GM23338 (cell line): ENCODE data around the gene ANAPC13. TPM values are rescaled to one million over a fixed set of nuclear protein-coding genes. Genes with fewer than 3 reads are reported as not detected.

Experiments
- CREB1 ChIP-seq: fragments of 250-450 bp; sonication (Bioruptor Pico); IDR thresholded peaks from 2 replicates; pipeline ENCODE4 v1.5.0; 2020; ENCODE audit warnings: low read depth, mild to moderate bottlenecking, moderate library complexity
- CTCF ChIP-seq, 2 experiments: fragments of 200-600 bp in 1 of 2; sonication (generic) in 1 of 2; conservative IDR thresholded peaks; 2 replicates each; pipeline versions ENCODE4 v1.5.1 to v1.6.1; 2016 to 2017; ENCODE audit warnings: antibody characterized with exemption in 2 of 2, low read depth in 2 of 2, mild to moderate bottlenecking in 2 of 2, moderate library complexity in 1 of 2
- ETS1 ChIP-seq: IDR thresholded peaks from 2 replicates; pipeline ENCODE4 v1.6.1; 2016; ENCODE audit warnings: antibody characterized with exemption
- EZH2phosphoT487 ChIP-seq: fragments of 200-600 bp; sonication (generic); IDR thresholded peaks from one replicate; pipeline ENCODE4 v1.8.1; 2018; ENCODE audit warnings: antibody characterized with exemption; ENCODE audit not compliant: unreplicated experiment
- ZNF114 ChIP-seq: fragments of 250-450 bp; sonication (Bioruptor Pico); IDR thresholded peaks from 2 replicates; pipeline ENCODE4 v1.5.0; 2020; ENCODE audit warnings: mild to moderate bottlenecking, moderate library complexity
- ZNF462 ChIP-seq: fragments of 250-450 bp; sonication (Bioruptor Pico); IDR thresholded peaks from 2 replicates; pipeline ENCODE4 v1.5.0; 2020; ENCODE audit warnings: mild to moderate bottlenecking, moderate library complexity
- polyA plus RNA-seq: library from polyadenylated mRNA; unstranded; fragments of >200 nt; fragmentation: Nextera tagmentation; extraction: Ambion mirVana; gene quantifications from 2 replicates; pipeline ENCODE4 v1.2.1, GENCODE V29; 2016
- total RNA-seq: library from RNA; depleted of rRNA; stranded (reverse); fragments of >200 nt; shearing (Covaris generic); gene quantifications from 2 replicates; pipeline ENCODE4 v1.2.3, GENCODE V29; 2014

The ANAPC13 gene
- total and polyA plus RNA-seq, 2 experiments from 2014 or later = 44.4 to 76.8 TPM

GRCh38 chr3:134485075-134485717 lies 589 bp downstream of the ANAPC13 start (continued):
- TF ChIP-seq ZNF462 (CRISPR knock-in tag) = no peak
- no peak for TF ChIP-seq ETS1
- TF ChIP-seq CREB1 (CRISPR knock-in tag) = no peak
- TF ChIP-seq EZH2phosphoT487 = no peak
- no peak for TF ChIP-seq ZNF114 (CRISPR knock-in tag)
- TF ChIP-seq CTCF (conservative IDR thresholded peaks at IDR 0.05; ENCODE audit: low read depth in 2 of 2) = no peak
